Endothelial cell of umbilical vein (primary cell): ENCODE results near the gene SELE.

Experiments
- CTCF ChIP-seq, 2 donors: IDR thresholded peaks; 1 replicate in 1 of 2; 2 replicates in 1 of 2; pipeline ENCODE4 v1.5.1; 2011; ENCODE audit warnings: low read length in 2 of 2, mild to moderate bottlenecking in 2 of 2, moderate library complexity in 2 of 2, control low read depth in 1 of 2, inconsistent platforms in 1 of 2, low read depth in 1 of 2; ENCODE audit not compliant: insufficient read depth in 1 of 2; ENCODE audit errors: extremely low read depth in 1 of 2
- POLR2AphosphoS5 ChIP-seq: IDR thresholded peaks from 2 replicates; pipeline ENCODE4 v1.6.1; 2012; ENCODE audit warnings: low read depth, mild to moderate bottlenecking, control low read depth, low read length, moderate library complexity; ENCODE audit not compliant: insufficient read depth

- TF ChIP-seq CTCF (IDR thresholded peaks at IDR 0.05; ENCODE audit: extremely low read depth in 1 of 2, insufficient read depth in 1 of 2, low read depth in 1 of 2, low read length in 2 of 2) (no peak), POLR2AphosphoS5 (no peak)
Measured at GRCh38 chr1:169762699-169763098, 28.8 kb upstream of the SELE start.
